Hematopoietic multipotent progenitor cell treated with erythropoietin and hydrocortisone succinate and interleukin-3 and kit ligand, for 4 days (in vitro differentiated cells): Measurements from ENCODE around the gene SLC35F5.
"Not testable (repeated sequence)": the region's sequence is repeated elsewhere in the genome, so short reads cannot be mapped to it uniquely, and the experiment has no call there.

Experiments
- DNase-seq: peaks from one replicate; pipeline ENCODE4 v3.0.0-alpha.2; 2015

Gene SLC35F5

DNA sequence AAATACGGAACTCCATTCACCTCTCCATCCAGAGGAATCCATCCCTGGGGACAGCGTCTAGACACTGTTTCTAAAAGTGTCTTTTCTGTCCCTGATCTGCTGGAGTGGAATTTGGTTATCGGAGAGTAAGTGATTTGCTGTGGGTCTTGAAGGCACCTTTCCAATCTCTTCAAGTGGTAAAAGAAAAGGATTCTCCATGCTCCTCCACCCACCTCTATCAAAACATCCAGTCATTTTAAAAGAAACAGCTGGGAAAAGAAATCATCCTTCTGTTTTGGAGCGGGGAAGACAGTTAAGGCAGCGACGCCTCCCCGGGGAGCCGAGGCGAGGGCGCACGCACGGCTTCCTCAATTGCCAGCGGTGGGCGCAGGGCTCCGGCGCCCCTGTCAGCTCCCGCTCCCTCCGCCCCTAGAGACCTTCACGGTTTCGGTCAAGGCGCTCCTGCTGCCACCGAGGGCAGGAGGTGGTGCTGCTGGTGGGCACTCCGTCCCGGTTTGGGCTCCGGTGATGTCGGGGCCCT is 547 bp downstream of the SLC35F5 start:
- DNase-seq: peak; percentile 79

DNA sequence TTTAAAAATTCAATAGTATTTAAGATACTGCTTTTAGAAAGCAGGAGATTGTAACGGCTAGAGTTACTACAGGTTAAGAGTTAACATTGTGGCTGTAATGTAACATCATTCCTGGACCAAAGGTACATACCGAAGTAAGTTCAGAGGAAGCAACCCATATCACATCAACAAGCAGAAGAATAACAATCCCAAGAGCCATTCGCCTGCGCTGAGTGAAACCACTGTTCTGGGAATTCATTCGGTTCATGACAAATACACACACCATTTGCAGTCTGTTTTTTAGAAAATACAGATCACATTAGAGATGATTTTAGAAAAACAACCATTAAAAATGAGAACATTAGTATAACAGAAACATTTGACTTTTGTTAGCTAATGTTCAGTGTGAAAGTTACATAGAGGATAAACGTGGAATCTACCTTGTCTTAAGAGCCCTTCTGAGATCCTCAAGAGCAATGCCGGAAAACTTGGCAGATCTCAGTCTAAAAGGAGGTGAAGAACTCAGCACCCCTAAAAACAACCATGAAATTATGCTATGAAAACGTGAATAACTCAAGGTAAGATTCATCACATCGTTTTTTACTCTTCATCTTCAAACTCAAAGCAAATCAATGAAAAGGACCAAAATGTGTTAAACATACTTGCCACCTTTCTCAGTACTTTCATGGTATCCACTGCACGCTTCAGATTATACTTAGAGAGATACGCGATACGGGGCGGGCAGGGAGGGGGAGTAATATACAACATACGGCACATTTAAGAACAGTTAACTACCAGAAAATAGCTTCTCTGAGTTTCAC is 1.2 kb downstream of the SLC35F5 start:
- DNase-seq: peak; percentile 67

DNA sequence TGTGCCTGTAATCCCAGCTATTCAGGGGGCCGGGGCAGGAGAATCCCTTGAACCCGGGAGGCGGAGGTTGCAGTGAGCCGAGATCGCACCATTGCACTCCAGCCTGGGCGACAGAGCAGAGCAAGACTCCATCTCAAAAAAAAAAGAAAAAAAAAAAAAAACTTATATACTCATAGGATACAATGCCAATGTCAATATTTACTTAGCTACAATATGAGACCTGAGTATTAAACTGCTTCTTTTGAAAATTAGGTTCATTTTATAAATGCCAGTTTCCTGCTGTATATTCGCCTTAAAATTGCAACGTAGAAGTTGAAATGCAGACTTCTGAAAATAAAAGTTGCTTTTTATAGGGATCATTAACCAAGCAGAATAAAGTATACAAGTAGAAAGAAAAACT is 2.3 kb downstream of the SLC35F5 start:
- DNase-seq: no peak

DNA sequence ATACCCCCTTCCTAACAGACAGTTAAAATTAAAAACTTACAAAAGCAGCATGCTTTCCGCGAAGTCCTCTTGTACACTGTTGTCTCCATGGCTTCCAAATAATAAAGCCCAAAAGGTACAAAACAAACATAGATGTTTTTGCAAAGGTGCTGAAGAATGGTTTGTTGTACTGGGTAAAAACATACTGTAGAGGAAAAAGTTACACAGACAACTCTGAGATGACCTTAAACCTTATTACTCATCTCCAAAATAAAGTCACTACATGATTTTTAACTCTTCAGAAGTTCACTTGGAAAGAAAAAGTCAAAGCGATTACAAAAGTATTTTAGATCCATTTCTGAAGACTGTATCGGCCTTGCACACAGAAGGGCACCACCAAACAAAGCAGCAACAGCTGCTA is 6.1 kb downstream of the SLC35F5 start:
- no peak for DNase-seq

DNA sequence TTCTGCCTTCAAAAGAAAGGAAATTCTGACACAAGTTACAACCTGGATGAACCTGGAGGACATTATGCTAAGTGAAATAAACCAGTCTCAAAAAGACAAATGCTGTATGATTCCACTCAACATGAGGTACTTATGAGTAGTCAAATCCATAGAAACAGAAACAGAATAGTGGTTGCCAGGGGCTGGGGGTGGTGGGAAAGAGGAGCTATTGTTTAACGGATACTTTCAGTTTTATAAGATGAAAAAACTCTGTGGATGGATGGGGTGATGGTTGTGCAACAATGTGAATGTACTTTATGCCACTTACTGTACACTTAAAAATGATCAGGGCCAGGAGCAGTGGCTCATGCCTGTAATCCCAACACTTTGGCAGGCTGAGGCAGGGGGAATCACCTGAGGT is 15.4 kb downstream of the SLC35F5 start:
- DNase-seq: no peak

DNA sequence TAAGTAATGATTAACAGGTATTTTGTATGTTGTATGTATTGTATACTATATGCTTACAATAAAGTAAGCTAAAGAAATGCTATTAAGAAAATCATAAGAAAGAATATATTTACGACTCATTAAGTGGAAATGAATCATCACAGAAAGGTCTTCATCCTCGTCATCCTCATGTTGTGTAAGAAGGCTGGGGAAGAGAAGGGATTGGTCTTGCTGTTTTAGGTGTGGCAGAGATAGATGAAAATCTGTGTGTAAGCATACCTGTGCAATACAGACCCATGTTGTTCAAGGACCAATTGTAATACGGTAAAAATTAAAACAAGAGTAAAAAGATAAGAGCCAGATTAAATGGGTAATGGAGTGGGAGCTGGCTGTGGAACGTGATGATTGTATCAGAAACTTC is 16.6 kb downstream of the SLC35F5 start:
- DNase-seq: no peak

DNA sequence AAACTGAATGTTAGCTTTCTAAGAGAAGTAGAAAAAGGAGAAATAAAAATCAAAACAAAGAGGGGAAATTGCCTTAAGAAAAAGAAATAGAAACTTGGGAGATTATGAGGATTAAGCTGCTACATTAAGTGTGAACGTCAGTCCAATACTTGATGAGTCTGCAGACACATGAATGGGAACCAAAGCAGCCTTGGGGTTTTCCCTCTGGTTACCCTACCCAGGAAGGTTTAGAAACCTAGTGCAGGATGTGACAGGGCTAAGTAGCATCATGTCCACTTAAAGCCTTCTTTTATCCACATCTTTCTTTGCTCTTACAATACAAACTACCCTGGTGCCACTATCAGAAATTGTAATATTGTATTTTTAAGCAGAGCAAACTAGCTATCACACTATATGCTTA is 22.3 kb downstream of the SLC35F5 start:
- no peak for DNase-seq

DNA sequence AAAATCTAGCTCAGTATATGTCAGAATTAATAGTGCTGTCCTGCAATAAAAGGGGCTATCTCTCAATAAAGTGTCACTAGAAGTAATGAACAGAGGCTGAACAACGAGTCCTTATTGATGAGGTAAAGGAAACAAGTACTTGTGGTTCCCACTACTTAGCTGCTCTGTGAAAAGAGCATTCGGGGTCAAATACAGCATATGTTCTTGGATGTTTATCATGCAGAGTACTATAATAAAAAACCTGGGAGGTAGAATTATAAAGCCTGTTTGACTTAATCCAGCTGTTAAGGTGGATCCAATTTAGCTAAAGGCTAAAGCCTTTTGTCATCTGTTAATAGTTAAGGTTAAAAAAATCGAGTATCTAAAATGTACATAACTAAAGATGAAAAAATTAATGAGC is 32.4 kb downstream of the SLC35F5 start:
- DNase-seq: no peak

DNA sequence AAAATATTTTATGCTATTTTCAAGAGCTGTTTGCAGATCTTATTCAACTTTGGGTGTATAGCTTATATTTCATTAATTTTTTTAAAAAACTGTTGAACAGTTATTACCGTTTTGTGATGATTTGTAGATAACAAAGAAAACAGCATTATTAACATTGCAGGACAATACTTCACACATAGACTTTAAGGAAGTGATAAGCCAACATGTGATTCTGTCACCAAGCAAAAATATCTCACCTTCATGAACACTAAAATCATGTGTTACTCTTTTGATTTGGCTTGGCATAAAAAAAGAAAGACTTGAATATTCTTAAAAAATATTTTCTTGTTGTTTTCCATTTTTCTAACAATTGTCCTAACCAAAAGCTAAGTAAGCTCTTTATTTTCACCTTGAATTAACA is 33.0 kb downstream of the SLC35F5 start:
- DNase-seq: no peak

DNA sequence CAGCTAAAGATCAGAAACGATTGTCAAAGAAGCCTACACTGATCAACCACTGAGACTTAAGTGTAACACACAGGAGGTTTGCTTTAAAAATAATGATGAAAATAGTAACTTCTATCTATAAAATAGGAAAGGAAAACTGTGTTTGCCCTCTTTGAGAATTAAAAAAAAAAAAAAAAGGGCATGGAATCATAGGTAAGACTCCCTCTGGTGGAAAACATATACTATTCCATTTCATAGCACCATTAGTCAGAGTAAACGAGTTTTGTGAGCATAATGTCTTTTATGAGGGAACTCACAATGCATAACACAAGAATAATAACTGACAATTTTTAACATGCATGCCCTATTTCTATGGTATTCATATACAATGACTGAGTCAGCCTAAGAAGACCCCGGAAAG is 36.3 kb downstream of the SLC35F5 start:
- DNase-seq: peak; percentile 67

DNA sequence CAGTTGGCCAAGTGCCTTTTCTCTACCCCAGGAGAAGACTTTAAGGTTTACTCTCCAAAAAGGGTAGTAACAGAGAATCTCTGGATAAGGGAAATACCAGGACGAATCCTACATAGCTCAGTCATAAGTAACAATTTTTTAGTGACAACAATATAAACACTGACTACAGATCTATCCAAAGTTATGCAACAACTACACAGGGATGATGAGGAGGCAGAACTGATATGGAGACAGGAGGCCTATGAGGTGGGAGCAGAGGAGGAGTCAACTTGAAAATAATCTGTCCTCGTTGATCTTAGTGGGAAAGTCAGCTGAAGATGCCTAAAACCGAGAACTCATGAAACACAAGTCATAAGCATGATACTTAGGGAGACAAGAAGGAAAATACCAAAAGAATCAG is 40.2 kb downstream of the SLC35F5 start:
- no peak for DNase-seq

DNA sequence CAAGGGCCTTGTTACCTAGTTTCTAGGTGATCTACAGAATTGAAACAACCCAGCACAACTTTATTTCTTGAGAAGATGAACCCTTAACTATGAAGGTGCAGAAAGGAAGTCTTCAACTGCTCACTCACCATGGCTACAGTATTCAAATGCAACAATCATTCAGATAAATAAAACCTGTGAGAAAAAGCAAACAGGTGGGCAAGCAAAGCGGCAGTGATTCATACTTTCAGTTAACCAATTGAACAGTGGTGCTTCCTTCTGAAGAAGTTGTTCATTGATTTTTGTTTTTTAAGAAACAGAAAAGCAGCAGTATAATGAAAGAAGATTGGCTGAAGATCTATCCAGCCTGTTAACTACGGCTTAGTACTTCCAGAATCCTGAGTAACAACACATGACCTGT is 43.5 kb downstream of the SLC35F5 start:
- DNase-seq: no peak

DNA sequence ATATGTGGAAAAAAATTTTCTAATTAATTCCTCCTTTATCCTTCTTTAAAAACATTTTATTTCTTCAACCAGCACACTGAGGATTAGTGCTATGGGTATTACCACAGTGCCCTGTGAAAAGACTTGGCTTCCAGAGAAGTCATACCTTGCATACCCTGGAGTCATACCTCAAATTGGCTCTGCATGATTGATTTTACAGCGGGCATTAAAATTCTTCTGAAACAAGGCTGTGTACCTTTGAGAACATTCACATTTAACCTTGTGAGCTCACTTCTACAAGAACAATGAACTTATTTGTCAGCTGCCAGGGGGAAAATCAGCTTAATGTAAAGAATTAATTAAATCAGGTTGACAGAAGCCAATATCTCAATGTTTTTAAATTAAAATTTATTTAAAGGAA is 44.6 kb downstream of the SLC35F5 start:
- DNase-seq: no peak

DNA sequence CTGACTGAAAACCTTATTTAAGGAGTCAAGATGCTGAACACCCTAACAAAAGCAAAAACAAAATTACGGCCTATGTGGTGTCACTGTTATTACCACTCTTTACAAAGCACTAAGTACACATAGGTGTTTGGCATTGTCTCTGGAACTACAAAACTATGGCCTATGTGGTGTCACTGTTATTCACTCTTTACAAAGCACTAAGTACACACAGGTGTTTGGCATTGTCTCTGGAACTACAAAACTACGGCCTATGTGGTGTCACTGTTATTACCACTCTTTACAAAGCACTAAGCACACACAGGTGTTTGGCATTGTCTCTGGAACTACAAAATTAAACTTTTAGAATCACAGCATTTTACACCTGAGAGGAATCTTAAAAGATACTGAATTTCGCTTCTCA is 47.4 kb downstream of the SLC35F5 start:
- no peak for DNase-seq

DNA sequence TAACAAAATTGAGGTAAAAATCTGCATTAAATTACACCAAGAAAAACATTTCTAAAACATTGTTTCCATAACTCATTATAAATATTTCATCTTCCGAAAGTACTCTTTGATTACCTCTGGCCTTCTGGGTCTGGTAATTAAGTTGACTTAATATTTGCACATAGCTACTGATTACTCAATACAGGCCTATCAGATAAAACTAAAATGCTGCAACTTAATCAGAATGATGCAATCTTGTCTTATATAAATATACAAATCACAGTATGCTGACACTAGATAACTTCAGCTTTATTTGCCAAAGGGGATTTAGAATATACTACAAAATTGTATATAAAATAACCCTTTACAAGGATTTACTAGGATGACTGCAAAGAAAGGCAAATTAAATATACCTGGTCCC is 49.3 kb downstream of the SLC35F5 start:
- peak; percentile 44 for DNase-seq

DNA sequence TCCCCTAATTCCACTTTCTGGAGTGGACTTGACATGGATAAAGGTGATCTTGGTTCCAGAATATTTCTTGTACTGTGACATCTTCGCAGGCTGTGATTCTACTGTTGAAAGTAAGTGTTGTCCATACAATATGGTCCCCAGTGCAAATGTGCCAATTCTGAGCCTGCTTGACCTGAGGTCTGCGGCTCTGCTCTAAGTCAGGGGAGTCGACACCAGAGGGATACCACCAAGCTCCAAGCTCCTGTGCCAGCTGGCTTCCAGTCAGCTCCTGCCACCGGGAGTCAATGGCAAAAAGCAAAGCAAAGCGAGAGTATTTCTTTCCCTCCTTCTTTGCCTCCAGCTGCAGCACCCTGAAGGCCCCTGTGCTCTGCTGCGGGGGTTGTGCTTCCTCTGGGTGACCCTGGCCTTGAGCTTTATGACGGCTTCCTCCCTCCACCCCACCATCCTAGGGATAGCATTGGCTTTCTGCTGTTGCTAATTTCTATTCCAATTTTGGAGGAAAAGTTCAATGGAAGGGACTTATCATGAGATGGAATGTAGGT is 50.4 kb downstream of the SLC35F5 start:
- no peak for DNase-seq

DNA sequence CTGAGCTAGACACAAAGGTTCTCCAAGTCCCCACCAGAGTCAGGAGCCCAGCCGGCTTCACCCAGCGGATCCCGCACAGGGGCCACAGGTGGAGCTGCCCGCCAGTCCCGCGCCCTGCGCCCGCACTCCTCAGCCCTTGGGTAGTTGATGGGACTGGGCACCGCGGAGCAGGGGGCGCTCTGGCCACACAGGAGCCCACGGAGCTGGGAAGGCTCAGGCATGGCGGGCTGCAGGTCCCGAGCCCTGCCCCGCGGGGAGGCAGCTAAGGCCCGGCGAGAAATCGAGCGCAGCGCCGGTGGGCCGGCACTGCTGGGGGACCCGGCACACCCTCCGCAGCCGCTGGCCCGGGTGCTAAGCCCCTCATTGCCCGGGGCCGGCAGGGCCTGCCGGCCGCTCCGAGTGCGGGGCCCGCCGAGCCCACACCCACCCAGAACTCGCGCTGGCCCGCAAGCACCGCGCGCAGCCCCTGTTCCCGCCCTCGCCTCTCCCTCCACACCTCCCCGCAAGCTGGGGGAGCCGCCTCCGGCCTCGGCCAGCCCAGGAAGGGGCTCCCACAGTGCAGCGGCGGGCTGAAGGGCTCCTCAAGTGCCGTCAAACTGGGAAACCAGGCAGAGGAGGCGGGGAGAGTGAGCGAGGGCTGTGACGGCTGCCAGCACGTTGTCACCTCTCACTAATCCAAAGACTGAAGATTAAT is 52.0 kb downstream of the SLC35F5 start:
- not testable (repeated sequence) for DNase-seq

DNA sequence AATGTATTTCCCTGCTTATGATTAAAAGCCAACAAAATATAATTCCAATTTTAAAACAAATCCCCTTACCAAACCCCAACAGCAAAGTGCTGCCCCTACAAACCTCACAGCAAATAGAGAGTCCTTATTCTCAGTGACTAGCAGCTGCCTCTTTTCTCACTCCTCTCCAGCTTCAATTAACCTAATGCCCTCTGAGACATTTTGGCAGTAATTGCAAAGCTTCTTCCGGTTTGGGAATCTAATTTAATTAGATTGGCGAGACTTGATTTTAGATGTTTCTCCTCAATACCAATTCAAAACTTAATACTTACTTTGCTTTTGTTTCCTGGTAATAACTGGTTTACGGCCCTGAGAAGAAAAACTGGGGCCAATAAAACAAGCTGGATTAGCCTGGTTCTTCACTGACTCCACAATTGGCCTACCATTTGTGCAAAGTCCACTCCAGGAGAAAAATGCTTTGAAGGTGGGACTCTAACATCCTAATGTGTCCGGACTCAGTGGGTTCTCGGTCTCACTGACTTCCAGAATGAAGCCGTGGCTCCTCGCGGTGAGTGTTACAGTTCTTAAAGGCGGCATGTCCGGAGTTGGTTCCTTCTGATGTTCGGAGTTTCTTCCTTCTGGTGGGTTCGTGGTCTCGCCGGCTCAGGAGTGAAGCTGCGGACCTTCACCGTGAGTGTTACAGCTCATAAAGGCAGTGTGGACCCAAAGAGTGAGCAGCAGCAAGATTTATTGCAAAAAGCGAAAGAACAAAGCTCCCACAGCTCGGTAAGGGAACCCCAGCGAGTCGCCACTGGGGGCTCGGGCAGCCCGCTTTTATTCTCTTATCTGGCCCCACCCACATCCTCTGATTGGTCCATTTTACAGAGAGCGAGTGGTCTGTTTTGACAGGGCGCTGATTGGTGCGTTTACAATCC is 52.8 kb downstream of the SLC35F5 start:
- no peak for DNase-seq

DNA sequence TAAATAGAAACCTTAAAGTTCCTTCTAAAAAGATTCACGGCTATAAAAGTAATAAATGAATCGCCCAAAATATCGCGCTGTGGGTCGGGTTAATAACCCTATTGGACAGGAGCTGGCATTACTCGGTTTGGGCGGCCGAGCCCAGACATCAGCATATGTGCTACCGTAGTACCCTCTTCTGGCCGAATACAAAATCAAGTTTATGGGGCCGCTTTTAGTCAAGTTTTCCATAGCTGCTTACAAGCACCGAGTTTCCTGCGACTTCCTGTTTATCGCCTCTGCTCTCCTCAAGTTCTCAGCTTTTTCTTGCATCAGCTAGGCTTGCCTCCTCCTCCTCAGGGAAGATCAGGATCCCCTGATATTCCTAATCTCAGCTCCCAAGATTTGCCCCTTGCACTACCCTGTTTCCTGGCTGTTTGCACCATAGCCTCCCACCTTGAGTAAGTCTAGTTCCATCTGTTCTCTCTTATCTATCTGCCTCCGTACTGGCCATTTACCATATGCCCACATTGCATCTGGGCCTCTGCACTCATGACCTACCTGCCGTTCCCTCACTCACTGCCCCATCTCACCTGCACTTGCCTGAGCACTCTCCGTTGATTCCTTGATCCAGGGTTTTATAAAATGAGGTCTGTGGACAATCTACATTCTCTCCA is 56.1 kb downstream of the SLC35F5 start:
- peak; percentile 95 for DNase-seq

DNA sequence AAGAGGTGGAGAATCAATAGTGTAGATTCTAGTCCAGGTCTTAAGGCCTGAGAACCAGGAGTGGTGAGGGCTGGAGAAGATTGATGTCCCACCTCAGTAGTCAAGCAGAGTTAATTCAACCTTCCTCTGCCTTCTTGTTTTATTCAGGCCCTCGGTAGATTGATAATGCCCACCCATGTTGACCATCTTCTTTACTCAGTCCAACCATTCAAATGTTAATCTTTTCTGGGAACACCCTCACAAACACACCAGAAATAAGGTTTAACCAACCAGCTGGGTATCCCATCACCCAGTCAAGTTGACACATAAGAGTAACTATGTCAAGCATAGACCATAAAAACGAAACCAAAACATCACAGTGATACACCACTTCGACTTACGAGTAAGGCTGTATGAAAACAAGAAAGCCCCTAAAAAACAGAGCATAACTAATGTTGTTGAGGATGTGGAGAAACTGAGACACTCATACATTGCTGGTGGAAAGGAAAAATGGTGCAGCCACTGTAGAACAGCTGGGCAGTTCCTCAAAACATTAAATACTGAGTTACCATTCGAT is 57.5 kb downstream of the SLC35F5 start:
- DNase-seq: no peak

DNA sequence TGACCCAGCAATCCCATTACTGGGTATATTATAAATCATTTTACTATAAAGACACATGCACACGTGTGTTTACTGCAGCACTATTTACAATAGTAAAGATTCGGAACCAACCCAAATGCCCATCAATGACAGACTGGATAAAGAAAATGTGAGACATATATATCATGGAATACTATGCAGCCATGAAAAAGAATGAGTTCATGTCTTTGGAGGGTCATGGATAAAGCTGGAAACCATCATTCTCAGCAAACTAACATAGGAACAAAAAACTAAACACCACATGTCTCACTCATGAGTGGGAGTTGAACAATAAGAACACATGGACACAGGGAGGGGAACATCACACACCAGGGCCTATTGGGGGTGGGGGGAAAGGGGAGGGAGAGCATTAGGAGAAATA is 58.2 kb downstream of the SLC35F5 start:
- DNase-seq: not testable (repeated sequence)

DNA sequence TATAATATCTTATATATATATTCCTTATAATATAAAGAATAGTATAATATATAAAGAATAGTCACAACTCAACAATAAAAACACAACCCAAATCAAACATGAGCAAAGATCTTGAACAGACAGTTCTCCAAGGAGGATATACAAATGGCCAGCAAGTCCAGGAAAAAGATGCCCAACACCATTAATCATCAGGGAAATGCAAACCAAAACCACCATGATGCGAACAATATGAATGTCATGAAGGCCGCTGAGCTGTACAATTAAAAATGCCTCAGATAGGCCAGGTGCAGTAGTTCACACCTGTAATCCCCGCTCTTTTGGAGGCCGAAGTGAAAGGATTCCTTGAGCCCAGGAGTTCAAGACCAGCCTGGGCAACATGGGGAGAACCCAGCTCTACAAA is 58.9 kb downstream of the SLC35F5 start:
- DNase-seq: no peak
